T-helper 1 cell (primary cell): ENCODE results near the gene ESYT2.
"Not testable (repeated sequence)": the region's sequence is repeated elsewhere in the genome, so short reads cannot be mapped to it uniquely, and the experiment has no call there.

Experiments used
- DNase-seq, 5 donors: peaks; one replicate each; pipeline ENCODE4 v3.0.0-alpha.2; 2012 to 2020

The ESYT2 gene

DNA sequence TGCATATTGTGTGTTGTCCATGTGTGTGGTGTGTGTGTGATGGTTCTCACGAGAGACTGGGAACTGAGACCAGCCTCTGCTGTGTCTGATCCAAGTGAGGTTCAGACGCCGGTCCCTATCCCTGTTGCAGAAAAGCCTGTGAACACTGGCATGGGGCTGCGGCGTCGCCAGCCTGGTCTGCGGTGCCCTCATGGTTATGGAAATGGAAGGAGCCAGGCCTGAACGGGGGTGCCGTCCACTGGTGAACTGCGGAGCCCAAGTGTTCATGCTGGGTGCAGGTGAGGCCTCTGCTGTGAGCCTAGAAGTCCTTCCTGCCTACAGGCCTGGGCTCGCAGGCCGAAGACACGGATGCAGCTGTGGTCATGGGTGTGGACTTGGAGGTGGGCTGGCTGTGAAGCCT, 106.0 kb downstream of the ESYT2 start:
- no peak for DNase-seq

- DNase-seq: no peak
These were observed 106.6 kb downstream of the ESYT2 start for GRCh38 chr7:158722574-158723237.

DNA sequence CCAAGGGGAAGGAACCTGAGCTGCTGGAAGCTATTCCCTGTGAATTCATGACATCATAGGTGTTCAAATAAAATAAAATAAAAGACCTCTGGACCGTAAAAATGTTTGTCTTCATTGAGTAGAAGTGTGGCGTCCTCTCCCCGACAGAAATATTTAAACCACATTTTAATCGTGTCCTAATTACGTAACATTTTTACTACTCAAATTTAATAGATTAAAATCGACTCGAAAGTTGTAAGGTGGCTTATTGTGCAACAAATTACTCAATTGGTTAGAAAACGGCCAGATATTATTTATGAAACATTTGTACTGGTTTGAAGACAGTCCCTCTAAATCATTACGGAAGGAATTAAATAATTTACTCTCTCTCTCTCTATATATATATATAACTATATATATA, 109.2 kb downstream of the ESYT2 start:
- no peak for DNase-seq

- DNase-seq: no peak
These were observed 112.5 kb downstream of the ESYT2 start for GRCh38 chr7:158716802-158717201.

- no peak for DNase-seq
These were observed 118.6 kb downstream of the ESYT2 start for GRCh38 chr7:158710651-158711102.

DNA sequence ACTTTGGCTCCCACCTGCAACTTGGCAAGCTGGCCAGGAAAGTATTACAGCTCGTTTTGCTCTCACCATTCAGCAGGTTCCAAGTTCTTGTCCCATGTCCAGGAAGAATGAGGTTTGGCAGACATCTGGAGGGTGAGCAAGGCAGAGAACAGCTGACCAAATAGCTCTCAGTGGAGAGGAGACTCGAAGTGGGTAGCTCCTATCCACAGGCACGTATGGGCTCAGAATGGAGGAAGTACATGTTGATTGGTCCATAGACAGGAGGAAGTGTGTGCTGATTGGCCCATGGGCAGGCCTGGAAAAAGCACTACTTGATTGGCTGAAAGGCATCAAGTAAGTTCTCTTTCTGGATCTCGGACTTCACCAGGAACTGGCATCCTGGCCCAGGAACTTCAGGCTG, 121.7 kb downstream of the ESYT2 start:
- no peak for DNase-seq

DNA sequence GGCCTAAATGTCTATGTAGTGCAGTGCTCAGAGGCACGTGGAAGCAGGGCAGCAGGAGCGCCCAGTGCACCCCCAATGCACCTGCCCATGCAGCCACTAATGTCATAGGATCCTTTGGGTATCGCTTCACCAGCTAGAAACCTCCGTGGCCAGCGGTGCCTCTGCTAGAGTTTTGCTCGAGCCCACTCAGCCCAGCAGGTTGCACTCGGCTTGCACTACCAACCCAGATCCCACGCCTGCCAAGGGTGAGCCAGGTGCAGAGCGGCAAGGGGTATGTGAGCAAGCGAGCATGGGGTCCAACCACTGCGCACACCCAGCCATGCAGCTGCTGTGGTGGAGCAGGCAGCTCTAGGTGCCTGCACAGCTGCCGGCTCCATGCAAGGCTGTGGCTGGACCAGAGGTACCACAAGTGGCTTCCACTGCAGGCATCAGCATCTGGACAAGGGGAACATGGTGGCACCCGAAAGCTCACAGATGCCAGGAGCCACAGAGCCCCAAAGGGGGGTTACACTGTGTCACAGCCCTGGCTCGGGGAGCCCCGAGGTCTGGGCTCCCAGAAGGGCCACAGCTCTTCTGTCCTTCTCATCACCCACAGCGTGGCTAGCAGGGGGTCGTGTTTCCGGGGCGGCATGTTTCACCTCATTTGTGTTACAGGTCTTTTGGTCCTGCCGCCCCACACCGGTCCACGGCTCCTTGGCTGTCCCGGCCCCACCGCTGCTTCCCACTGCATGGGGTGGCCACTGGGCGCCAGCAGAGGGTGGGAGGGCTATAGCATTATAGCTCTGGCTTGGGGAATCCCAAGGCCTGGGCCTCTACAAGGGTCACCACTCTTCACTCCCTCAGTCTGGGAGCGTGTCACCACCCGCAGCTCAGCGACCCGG, 122.4 kb downstream of the ESYT2 start:
- DNase-seq: no peak

- no peak for DNase-seq
These were observed 123.0 kb downstream of the ESYT2 start for GRCh38 chr7:158706273-158706704.

GRCh38 chr7:158705234-158705850, 124.0 kb downstream of the ESYT2 start:
- DNase-seq: peak in 1 of 5 donors; percentile 13

DNA sequence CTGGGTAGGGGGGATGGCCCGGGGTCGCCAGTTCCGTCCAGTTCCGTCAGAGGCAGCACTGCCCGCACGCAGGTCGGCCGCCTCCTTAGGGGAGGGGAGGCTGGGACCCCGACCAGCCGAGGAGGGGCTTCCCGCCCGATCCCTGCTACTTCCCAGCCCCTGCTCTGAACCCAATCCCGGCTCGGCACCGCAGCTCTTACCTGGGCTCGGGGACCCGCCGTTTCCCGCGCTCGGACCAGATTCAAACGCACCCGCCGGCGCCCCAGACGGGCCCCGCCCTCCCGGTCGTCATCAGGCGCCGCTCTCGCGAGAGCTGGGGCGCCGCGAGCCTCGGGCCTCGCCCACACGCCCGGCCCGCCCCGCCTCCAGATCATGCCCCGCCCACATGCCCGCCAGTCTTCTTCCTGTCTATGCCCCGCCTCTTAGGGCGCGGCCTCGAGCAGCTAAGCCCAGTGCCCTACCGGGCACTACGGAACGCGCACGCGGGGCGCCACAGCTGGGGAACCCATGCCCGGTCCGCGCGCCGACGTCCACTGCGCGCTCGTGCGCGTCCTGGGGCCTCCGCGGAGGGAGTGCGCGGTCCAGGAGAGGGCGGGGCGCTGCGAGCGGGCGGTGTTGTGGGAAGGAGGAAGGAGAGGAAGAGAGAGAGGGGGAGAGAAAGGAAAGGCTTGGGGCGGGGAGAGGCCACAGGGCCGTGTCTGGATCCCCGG, 124.6 kb downstream of the ESYT2 start, which contains the start of gene NCAPG2:
Gene NCAPG2, minus strand, starts transcription at position 281 of the 710 bp plus-strand sequence. CDS start 2,905 bp downstream, outside the sequence.
- DNase-seq: peak; percentile 98 to 99 (median 98)

DNA sequence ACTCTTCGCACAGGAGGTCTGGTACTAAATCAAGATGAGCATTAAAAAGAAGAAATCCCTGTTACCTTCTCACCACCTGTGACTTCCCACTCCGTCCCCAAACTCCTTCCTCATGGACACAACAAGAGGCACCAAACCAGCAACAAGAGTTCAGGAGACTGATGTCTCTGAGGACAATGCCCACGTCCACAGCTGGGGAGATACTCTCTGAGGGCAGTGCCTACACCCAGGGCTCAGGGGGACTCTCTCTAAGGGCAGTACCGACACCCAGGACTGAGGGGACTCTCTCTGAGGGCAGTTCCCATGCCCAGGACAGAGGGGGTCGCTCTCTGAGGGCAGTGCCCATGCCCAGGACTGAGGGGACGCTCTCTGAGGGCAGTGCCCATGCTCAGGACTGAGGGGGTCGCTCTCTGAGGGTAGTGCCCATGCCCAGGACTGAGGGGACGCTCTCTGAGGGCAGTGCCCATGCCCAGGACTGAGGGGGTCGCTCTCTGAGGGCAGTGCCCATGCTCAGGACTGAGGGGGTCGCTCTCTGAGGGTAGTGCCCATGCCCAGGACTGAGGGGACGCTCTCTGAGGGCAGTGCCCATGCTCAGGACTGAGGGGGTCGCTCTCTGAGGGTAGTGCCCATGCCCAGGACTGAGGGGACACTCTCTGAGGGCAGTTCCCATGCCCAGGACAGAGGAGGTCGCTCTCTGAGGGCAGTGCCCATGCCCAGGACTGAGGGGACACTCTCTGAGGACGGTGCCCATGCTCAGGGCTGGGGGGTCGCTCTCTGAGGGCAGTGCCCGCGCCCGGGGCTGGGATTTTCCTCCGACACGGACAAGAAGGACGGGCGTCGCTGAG, 125.4 kb downstream of the ESYT2 start:
- not testable (repeated sequence) for DNase-seq

DNA sequence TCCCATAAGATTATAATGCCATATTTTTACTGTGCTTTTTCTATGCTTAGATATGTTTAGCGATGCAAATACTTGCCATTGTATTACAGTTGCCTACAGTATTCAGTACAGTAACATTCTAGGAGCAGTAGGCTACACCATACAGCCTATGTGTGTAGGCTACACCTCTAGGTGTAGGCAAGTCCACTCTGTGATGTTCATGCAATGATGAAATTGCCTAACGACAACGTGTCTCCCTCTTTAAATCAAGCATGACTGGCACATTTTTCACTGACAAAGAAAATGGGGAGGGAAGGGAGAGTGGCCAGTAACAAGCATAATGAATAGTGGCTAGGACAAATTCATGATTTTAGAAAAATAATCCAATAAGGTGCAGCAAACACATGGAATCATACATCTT, 126.4 kb downstream of the ESYT2 start:
- DNase-seq: no peak

DNA sequence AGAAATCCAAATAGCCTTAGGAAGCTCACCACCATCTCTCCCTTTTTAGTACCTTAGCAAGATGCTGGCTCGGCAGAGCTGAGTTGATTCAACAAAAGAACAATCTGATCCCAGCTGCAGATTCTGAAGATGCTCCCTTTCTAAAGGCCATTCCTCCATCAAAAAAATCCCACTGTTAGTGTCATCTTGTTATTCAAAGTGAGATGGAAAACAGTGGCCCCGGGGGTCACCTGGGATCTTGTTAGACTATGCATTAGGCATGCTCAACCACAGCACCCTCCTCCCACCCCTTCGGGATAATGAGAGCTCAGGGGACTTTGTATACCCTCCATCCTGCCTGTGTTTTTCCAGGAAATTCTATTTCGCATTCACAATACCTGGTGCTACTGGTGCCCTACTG, 127.1 kb downstream of the ESYT2 start:
- no peak for DNase-seq

- no peak for DNase-seq
These were observed 129.3 kb downstream of the ESYT2 start for GRCh38 chr7:158700008-158700407.

GRCh38 chr7:158699341-158699740, 130.0 kb downstream of the ESYT2 start:
- DNase-seq: no peak

DNA sequence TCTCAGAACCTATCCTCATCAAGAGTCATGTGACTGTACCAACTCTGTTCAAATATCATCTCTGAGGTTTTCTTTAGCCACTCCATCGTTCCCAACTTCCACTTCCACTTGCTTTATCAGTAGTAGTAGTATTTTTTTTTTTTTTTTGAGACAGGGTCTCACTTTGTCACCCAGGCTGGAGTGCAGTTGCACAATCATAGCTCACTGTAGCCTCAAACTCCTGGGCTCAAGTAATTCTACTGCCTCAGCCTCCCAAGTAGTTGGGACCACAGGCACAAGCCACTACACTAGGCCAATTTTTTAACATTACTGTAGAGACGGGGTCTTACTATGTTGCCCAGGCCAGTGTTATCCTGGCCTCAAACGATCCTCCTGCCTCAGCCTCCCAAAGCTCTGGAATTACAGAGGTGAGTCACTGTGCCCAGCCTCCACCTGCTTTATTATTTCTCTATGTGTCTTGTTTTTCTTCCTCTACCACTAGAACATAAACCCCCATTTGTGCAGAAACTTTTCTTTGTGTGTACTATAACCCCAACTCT, 130.6 kb downstream of the ESYT2 start:
- no peak for DNase-seq

- not testable (repeated sequence) for DNase-seq
These were observed 131.7 kb downstream of the ESYT2 start for GRCh38 chr7:158697597-158697996.

- peak in 4 of 5 donors; percentile 33 to 49 (median 40) for DNase-seq
These were observed 133.4 kb downstream of the ESYT2 start for GRCh38 chr7:158695726-158696452.

GRCh38 chr7:158695056-158695455, 134.3 kb downstream of the ESYT2 start:
- no peak for DNase-seq

DNA sequence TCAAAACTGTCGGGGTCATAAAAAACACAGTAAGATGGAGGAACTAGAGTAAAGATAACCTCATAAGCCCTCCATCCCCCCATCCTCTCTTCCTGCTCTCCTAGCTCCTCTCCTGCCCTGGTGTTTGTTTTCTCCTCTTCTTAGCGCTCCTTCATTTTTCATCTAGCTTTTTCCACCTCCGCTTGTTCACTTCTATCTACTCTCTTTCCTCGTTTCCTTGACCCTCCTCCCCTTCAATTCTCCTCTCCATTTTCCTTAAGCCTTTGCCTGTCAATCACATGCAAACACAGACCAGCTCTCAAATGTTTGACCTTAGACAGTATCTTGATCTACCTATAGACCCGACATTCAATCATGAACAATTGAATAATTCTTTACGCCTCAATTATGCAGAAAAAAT, 134.7 kb downstream of the ESYT2 start:
- DNase-seq: no peak

- no peak for DNase-seq
These were observed 139.8 kb downstream of the ESYT2 start for GRCh38 chr7:158689488-158689887.
